NCI-H2196 (cell line): ENCODE measurements around the gene CLCN1.
"Not testable (repeated sequence)": the region's sequence is repeated elsewhere in the genome, so short reads cannot be mapped to it uniquely, and the experiment has no call there.

ENCODE experiments used
- DNase-seq: peaks from one replicate; lab custom pipeline; 2025; ENCODE audit not compliant: unreplicated experiment; lab: John Stamatoyannopoulos, UW

The CLCN1 gene

DNA sequence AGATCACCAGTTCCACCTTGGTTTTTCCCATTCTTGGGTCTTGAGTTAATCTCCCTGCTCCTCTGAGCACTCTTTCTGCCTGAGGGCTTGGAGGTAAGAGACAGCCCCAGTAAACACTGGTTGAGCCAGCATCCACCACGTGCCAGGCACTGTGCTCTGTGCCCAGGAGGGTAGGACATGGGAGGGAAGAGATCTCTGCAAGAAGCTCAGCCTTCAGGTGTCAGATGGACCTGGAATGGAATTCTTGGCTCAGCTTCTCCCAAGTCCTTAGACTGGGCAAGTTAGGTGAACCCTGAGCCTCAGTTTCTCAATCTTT is 67.7 kb downstream of the CLCN1 start:
- no peak for DNase-seq

DNA sequence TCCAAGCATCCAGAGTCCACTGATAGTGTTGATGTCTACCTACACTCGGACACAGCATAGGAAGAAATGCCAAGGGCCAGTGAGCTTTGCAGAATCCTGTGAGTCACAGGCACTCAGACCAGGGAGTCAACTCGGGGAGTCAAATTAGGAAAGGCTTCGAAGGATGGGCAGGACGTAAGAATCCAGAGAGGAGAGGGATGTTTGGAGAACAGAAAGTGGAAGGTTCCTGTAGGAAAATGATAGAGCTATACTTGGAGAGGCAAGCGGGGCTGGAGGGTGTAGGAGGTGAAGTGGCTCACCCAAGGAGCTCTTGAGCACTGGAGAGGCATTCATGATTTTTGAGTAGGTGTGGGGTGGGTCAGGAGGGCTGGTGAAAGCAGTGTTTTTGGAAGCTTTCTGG is 68.2 kb downstream of the CLCN1 start:
- DNase-seq, result no peak

DNA sequence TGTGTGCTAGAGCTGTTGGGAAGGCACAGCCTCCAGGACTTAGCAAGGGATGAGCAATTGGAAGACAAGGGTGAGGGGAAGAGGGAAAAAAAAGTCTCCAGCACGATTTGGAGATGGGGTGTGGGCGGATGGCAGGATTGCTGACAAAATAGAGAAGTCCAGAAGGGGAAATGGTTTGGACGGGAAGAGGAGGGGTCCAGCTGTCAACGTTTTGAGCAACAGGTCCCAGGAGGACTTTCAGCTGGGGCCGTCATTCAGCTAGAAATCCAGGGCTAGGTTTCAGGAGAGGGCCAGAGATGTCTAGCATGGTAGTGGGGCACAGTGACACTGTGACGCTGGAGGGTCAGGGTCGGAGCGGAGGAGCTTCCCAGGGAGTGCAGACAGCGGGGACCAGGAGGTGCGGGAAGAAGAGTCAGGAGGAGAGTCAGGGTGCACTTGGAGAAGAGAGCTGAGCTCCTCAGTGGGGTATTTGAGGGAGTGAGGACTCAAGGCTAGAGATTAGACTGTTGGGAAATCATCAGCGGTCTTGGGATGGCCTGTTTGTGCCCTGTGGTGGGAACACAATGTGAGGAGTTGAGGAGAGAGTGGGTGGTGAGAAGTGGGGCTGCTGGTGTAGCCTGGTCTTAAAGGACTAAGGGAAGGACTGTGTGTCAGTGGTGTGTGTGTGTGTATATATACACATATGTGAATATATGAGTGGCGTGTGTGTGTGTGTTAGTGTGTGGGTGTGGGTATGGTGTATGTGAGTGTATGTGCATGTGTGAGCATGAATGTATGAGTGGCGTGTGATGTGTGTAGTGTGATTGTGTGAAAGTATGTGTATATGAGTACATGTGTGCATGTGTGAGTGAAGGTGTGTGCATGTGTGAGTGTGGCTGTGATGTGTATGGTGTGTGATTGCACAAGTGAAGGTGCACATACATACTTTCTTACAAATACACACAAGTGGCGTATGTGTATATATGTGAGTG is 69.0 kb downstream of the CLCN1 start:
- DNase-seq, result no peak

DNA sequence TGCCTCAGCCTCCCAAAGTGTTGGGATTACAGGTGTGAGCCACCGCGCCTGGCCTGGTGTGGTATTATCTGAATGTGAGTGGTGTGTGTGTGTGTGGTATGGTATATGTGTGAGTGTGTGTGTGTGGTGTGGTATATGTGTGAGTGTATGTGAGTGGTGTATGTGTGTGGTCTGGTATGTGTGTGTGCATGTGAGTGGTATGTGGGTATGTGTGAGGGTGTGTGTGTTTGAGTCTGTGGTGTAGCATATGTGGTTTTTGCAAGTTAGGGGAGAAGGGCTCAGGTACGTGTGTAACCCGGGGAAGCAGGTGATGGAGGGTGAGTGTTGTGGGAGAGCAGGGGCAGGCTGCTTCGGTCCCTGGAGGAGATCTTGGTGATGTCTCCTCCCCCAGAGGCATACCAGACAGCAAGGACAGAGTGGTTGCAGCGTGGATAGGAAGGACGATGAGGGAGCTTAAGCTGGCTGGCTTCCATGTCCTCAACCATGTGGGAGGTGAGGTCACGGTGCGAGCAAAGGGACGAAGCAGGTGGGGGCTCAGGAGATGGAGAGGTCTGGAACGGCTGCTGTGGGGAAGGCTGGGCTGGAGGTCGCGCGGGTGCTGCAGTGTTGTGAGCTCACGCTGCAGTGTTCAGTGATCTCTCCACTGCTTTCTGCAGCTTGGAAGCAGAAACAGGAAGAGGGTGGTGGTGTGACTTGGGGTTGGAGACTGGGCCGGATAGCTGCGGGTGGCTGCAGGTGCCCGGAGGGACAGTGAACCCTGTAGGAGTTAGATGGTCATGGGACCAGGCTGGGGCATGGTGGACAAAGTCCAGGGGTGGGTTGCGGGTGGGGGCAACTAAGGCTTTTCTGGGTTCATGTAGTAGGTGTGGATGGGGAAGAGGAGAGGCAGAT is 70.2 kb downstream of the CLCN1 start:
- DNase-seq, result no peak

DNA sequence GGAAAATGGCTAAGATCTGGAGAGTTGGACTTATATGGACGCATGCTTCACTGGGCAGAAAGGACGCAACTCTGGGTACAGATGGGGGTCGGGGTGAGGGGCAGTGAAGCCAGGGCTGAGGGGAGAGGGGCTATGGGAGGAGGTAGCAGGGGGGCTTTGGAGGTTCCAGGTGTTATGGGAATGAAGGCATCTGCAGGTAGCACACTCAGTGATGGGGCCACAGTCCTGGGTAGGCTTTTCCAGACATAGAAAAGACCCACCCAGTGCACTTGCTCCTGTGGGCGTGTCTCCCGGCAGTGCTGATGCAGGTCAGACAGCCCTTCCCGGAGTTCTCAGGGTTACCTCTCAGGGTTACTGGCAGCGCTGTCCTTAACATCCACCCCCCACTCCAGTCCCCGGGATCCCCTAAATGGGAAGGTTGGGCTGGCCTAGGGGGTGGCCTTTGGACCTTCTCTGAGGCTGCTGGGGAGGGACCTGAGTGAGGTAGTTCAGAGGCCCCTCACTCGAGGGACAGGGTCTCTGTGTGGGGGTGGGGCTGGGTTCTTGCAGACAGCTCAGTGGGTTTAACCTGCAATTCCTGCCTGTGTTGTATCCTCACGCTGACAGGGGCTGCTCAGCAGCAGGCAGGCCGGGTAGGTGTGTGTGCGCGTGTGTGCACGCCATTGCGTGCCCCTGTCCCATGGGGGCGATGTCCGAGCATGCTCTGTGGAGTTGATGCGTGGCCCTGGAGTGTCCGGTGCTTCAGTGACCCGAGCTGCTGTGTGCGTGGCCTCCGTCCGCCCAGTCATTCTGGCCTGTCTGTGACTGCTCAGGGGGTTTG is 71.5 kb downstream of the CLCN1 start:
- no peak for DNase-seq

DNA sequence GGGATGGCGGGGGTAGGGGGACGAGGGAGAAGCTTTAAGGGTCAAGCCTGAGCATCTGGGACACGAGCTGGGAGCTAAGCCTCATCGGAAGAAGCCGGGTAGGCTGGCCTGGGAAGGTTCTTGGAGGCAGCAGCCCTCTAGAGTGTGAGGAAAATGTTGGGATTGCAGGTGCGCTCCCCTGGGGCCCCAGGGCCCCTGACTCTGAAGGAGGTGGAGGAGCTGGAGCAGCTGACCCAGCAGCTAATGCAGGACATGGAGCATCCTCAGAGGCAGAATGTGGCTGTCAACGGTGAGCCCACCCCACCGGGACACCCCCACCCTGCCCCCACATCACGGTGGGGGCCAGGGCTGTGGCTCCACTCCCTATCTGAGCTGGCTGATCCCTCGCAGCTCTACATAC is 72.1 kb downstream of the CLCN1 start:
- DNase-seq, result no peak

DNA sequence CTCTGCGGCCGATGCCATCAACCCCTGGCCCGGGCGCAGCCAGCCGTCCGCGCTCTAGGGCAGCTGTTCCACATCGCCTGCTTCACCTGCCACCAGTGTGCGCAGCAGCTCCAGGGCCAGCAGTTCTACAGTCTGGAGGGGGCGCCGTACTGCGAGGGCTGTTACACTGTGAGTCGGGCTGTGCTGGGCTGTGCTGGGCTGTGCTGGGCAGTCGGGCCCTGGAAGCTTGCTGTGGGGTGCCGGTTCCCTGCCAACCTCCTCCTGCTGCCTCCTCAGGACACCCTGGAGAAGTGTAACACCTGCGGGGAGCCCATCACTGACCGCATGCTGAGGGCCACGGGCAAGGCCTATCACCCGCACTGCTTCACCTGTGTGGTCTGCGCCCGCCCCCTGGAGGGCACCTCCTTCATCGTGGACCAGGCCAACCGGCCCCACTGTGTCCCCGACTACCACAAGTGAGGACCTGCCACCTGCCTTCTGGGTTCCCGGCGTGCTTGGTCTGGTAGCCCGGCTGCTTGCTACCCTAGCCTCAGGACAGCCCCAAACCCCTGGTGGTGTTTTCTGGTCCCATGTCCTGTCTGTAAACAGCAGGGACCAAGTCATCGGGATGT is 72.7 kb downstream of the CLCN1 start:
- no peak for DNase-seq

DNA sequence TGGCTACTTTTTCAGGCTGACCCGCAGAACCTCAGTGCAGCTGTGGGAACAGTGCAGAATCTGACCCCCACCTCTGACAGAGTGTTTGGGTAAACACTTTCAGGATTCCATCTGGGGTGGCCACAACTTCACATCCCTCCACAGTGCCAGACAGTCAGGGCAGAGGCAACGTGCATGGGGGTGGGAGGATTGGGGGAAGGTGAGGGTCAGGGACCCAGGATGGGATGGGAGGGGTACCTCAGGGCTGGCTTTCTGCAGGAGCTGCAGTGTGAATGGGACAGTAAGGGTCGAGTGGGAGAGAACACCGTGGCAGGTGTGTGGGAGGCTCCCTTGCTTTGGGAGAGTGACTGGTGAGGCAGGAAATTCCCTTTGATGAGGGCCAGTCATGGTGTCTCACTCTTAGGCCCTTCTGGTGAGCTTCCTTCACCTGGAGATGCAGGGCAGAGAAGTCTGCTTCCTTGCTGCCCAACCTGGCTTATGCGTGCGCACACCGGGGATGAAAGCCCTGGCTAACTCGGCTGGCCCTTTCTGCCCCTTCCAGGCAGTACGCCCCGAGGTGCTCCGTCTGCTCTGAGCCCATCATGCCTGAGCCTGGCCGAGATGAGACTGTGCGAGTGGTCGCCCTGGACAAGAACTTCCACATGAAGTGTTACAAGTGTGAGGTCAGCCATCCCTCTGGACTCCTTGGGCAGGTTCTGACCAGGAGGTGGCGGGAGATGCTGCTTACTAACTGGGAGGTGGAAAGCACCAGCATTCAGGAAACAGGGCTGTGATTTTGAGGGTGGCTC is 73.6 kb downstream of the CLCN1 start:
- DNase-seq, result no peak

DNA sequence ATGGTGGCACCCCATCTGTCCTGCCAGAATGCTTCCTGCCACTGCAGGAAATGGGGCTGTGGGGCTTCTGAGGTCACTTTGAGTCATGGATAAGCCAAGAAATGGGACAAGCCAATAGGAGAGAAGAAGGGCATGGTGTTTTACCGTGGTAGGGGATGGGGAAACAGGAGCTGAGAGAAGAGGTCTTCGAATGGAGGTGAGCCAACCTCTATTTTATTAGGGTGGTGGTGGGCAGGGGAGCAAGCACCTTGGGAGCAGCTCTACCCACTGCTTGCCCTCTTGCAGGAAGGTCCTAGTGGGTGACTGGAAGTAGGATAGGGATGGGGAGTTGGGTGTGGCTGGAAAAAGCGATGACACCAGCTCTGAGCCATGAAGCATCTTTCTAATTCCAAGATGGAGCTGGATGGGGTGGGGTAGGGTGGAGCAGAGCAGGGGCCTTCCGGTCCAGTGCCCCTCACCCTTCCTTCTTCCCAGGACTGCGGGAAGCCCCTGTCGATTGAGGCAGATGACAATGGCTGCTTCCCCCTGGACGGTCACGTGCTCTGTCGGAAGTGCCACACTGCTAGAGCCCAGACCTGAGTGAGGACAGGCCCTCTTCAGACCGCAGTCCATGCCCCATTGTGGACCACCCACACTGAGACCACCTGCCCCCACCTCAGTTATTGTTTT is 74.3 kb downstream of the CLCN1 start:
- DNase-seq, result no peak

DNA sequence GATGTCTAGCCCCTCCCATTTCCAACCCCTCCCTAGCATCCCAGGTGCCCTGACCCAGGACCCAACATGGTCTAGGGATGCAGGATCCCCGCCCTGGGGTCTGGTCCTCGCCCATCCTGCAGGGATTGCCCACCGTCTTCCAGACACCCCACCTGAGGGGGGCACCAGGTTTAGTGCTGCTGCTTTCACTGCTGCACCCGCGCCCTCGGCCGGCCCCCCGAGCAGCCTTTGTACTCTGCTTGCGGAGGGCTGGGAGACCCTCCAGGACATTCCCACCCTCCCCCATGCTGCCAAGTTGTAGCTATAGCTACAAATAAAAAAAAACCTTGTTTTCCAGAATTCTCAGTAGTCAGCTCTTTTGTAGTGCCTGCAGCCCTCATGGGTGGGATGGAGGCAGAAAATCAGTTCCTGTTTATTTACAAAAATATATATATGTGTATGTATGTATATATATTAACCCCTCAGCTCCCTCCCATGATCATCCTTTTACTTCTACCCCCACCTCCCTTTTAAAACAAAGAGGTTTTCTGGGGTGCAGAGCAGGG is 74.9 kb downstream of the CLCN1 start:
- DNase-seq, result no peak

DNA sequence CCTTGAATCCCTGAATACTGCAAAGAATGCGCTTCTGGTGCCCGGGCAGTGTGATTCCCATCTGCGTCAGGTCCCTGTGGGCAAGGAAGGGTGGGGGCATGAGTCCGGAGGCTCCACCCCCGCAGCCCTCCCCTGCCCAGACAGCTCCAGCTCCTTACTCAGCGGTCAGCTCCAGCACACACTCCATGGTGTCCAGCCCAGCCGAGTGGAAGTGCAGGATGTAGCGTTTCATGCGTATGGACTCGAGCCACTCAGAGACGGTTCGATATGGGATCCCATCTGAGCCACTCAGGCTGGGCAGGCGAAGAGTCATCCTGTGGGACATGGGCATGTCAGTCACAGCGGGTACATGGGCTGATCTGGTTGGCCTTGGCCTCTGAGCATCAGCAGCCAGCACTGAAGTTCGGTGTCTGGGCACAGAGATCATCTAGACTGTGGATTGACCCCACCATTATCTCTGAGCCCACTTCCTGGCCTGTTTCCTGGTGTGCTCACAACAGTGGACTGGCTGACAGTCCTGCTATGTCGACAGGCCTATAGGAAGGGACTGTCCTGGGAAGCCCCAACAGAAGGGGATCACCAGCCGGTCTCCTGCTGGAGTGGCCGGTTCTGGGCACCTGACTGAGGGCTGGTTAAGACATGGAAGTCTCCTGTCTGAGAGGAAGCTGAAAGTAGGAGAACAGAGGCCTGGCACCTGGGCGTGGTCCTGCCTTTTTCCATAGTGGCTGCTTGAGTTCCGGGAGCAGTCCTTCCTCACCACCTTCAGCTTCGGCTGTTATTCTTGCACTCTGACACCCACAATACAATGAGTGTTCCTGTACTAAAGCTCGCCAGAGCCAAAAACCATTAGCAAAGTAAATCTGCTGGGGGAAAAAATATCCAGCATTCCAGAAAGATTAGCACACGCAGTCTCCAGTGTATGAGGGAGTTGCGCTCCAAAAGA is 75.8 kb downstream of the CLCN1 start:
- DNase-seq, result no peak

DNA sequence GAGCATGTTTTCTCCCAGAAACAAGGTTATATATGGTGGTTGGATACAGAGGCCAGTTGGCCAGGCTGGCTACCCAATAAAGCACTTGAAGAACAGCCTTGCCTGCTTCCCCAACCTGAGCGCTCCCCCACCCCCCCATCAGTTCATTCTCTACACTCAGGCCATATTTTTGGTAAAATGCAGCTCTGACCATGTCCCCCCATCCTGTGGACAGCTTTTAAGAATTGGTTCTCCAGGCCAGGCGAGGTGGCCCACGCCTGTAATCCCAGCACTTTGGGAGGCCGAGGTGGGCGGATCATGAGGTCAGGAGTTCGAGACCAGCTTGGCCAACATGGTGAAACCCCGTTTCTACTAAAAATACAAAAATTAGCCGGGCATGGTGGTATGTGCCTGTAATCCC is 76.5 kb downstream of the CLCN1 start:
- DNase-seq, result not testable (repeated sequence)

DNA sequence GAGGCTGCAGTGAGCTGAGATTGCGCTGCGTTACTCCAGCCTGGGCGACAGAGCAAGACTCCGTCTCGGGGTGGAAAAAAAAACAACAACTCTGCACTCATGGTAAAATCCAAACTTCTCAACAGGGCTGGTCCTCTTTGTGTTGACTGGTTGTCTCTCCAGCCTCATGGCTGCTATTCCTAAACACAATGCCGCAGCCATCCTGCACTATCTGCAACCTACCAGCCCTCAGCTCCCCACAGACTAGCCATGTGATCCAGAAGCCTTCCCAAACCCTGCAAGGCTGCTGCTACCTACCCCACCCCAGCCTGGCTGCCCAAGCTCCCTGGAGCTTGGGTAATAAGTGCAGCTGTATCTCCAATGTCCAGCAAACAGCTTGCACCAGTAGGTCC is 77.0 kb downstream of the CLCN1 start:
- no peak for DNase-seq

DNA sequence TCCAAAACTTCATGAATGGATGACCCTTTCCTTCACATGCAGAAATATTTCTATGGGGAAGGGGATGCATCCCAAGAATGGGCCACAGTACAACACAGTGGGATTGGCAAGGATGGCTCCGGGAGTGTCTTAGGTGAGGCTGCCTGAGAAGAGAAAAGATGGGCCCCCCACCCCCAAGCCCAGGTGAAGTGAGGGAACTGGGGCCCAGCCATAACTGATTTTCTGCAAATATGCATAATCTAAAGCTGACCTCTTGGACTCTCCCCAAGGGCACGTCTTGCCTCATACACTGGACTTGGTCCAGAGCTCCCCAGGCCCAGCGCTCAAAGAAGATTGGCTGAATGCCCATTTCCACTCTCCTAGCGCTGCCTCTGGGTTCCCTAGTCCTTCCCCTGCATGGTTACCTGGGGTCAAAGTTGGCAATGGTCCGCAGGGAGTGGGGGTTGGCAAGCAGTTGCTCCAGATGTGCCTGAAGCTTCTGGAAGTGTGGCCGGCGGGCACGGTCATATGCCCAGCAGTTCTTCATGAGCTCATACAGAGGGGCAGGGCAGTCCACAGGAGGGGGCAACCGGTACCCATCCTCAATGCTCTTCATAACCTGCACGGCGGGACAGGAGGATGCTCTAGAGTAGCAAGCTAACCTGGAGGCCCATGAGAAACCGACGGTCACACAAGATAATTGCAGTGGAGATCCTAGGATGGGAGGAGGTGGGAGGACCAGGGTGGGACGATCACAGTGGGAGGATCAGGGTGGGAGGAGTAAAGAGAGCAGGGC is 77.5 kb downstream of the CLCN1 start:
- no peak for DNase-seq

DNA sequence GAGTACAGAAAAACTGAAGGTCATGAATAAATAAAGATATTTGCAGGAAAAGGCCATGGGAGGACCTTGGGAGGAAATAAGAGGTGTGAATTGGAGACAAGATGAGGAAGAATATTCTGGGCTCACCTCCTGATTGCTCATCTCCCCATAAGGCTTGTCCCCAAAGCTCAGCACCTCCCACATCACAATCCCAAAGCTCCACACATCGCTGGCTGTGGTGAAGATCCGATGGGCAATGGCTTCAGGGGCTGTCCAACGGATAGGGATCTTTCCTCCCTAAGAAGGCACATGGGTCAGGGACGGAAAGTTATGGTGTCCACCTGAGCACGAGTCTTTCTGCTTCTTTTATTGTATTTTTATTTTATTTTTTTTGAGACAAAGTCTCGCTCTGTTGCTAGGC is 78.2 kb downstream of the CLCN1 start:
- no peak for DNase-seq

DNA sequence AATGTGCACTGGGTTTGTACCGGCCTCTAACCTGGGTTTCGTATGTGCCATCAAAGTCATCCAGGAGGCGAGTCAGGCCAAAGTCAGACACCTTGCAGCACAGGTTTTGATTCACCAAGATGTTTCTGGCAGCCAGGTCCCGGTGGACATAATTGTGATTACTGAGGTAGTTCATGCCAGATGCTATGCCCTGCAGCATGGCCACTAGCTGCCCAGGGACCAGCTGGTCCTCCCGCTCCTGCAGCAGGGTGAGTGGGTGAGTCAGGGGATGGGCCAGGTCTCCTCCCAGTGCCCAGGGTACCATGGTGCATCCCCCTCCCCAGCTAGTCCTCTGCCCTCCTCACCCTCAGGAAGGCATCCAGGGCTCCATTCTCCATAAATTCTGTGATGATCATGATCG is 78.9 kb downstream of the CLCN1 start:
- no peak for DNase-seq
